GM12873 (cell line): ENCODE results near the gene GRAP2.

Experiments
- TF ChIP-seq, protein P1 (sequence below): IDR thresholded peaks from 2 replicates; pipeline ENCODE4 v1.5.1; 2012; ENCODE audit warnings: low read depth, mild to moderate bottlenecking, moderate library complexity, low read length, control low read depth; ENCODE audit not compliant: insufficient read depth; ENCODE audit errors: missing control alignments

Gene GRAP2

GRCh38 chr22:39996732-39997131, 95.8 kb downstream of the GRAP2 start:
- TF ChIP-seq, protein P1, sequence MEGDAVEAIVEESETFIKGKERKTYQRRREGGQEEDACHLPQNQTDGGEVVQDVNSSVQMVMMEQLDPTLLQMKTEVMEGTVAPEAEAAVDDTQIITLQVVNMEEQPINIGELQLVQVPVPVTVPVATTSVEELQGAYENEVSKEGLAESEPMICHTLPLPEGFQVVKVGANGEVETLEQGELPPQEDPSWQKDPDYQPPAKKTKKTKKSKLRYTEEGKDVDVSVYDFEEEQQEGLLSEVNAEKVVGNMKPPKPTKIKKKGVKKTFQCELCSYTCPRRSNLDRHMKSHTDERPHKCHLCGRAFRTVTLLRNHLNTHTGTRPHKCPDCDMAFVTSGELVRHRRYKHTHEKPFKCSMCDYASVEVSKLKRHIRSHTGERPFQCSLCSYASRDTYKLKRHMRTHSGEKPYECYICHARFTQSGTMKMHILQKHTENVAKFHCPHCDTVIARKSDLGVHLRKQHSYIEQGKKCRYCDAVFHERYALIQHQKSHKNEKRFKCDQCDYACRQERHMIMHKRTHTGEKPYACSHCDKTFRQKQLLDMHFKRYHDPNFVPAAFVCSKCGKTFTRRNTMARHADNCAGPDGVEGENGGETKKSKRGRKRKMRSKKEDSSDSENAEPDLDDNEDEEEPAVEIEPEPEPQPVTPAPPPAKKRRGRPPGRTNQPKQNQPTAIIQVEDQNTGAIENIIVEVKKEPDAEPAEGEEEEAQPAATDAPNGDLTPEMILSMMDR, result no peak

DNA sequence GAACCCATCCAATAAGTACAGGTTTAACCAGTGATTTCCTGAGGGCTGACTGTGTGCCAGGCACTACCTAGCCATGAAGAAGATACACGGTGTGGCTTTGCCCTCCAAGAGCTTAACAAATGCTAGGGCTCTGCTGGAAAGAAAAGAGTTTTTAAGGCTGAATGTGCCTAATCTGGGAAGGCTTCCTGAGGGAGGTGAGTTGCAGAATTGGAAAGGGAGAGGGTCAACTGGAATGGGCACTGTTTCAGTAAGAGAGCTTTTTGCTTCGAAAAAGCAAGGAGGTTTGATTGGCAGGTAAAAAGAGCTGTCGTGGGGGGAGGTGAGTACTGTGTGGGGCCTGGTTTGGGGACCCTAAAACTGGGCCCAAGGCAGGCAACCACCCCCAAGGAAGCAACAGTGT, 96.5 kb downstream of the GRAP2 start:
- TF ChIP-seq, protein P1, result no peak

DNA sequence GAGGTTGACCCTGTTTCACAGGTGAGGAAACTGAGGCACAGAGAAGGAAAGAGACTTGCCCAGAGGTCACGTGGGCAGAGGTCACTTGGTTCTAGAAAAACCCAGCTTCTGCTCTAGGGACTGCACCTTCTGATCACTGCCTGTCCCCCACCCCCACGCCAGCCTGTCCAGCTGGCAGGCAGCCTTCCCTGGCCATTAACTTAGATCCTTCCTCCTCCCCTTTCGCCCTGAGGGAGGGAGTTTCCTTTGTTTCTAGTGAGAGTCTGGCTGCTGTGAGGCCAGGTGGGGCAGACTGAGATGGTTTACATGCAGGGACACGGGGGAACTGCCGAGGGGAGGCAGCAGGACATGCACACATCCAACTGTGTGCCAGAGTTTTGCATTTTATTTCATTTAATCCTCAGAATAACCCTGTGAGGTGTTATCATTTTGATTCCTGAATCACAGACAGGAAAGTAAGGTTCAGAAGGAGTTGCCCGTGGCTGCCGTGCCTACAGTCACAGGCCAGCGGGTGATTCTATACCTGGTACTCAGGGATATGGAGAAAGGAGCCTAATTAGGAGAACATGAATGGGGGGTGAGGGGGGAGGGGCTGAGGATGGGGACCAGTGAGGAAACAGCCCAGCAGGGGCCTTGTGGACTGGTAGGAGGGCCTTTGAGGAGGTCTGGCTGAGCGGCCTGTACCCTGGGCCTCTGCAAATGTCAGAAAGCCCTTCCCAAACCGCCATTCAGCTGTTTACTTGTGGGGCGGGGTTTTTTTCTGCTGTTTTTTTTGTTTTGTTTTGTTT, 97.2 kb downstream of the GRAP2 start:
- TF ChIP-seq, protein P1, result no peak

- TF ChIP-seq, protein P1, result peak; percentile 22
Observed at GRCh38 chr22:39999144-39999757, 98.4 kb downstream of the GRAP2 start.

DNA sequence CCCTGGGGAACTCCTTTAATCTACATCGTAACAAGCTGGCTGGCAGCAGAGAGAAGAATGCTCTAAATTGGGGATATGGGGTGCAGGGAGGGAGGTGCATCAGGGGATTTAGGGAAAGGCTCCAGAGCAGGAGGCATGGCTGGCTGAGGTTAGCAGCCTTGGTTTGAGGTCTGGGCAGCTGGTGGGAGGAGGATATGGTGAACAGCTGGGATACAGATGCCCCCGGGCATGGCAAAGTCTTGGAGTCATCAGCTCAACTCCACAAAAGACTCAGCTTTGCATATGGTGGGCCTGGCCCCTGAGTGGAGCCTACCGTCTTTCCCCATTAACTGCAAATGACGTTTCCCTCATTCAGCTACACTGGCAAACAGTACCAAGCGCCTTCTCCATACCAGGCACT, 99.3 kb downstream of the GRAP2 start:
- TF ChIP-seq, protein P1, result no peak

GRCh38 chr22:40001106-40001505, 100.2 kb downstream of the GRAP2 start:
- TF ChIP-seq, protein P1, result no peak

DNA sequence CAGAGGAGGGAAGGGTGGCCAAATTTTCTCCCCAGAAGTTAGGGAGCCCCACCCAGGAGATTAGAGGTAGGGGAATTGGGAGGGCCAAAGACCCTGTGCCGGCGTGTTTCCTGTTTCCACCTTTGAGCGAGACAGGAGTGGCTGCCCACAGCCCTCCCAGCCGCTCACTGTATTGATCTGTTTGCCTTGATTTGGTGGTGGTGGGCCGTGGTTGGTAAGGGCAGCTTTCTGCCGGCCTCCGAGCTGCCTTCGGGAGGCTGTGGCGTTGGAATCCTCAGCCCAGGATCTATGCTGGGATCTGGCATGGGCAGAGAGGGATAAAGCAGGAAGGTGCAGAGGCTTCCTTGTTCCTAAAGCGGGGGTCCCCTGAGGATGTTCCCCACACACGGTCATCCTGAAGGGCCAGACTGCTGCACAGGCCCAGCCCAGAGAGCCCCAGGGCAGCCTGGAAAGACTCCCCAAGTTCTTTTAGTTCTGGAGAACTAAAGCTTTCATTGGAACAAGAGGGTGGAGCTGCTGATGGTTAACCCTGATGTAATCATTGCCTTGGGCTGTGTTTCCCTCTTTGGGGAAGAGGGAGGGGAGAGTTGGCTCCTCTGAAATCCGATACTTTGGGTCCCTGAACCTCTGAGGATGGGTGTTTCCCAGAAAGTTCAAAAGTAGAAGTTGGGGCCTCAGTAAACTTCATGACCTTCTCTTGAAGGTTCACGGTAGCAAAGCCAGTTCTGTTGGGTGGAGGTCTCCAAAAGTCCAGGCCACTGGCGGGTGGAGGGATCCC, 101.1 kb downstream of the GRAP2 start:
- TF ChIP-seq, protein P1, result no peak
